B cell (primary cell): ENCODE measurements around the gene SHC3.

Experiments
- CTCF ChIP-seq: fragments of 200-600 bp; IDR thresholded peaks from one replicate; pipeline ENCODE4 v1.8.0; 2022; ENCODE audit warnings: antibody characterized with exemption, mild to moderate bottlenecking
- EZH2 ChIP-seq: IDR thresholded peaks from 2 replicates; pipeline ENCODE4 v1.6.1; 2012; ENCODE audit warnings: borderline replicate concordance, low read depth, mild to moderate bottlenecking, moderate library complexity, low read length; ENCODE audit not compliant: insufficient read depth, poor library complexity, severe bottlenecking

GRCh38 chr9:89036383-89036782 is 142.2 kb downstream of the SHC3 start:
- TF ChIP-seq CTCF (no peak), EZH2 (no peak)
